Fibroblast of pulmonary artery (primary cell): ENCODE measurements around the gene ZNF860.

Source experiments
- DNase-seq: peaks from one replicate; pipeline ENCODE4 v3.0.0-alpha.2; 2010; ENCODE audit warnings: low read depth
- H3K4me3 ChIP-seq: replicated peaks from 2 replicates; pipeline ENCODE4 v1.5.1; 2011; ENCODE audit warnings: low read depth, mild to moderate bottlenecking, control low read depth, low read length, moderate library complexity
- TF ChIP-seq, protein P1 (sequence below): IDR thresholded peaks from 2 replicates; pipeline ENCODE4 v1.5.1; 2011; ENCODE audit warnings: mild to moderate bottlenecking, control low read depth, low read length, inconsistent platforms; ENCODE audit errors: missing control alignments

The ZNF860 gene

GRCh38 chr3:31952205-31952604, 29.3 kb upstream of the ZNF860 start:
- TF ChIP-seq, protein P1, sequence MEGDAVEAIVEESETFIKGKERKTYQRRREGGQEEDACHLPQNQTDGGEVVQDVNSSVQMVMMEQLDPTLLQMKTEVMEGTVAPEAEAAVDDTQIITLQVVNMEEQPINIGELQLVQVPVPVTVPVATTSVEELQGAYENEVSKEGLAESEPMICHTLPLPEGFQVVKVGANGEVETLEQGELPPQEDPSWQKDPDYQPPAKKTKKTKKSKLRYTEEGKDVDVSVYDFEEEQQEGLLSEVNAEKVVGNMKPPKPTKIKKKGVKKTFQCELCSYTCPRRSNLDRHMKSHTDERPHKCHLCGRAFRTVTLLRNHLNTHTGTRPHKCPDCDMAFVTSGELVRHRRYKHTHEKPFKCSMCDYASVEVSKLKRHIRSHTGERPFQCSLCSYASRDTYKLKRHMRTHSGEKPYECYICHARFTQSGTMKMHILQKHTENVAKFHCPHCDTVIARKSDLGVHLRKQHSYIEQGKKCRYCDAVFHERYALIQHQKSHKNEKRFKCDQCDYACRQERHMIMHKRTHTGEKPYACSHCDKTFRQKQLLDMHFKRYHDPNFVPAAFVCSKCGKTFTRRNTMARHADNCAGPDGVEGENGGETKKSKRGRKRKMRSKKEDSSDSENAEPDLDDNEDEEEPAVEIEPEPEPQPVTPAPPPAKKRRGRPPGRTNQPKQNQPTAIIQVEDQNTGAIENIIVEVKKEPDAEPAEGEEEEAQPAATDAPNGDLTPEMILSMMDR = no peak
- DNase-seq = no peak
- no peak overlapping the region for H3K4me3 ChIP-seq

GRCh38 chr3:31953091-31953490, 28.5 kb upstream of the ZNF860 start:
- H3K4me3 ChIP-seq = no peak overlapping the region
- DNase-seq = no peak
- TF ChIP-seq, protein P1 = no peak

DNA sequence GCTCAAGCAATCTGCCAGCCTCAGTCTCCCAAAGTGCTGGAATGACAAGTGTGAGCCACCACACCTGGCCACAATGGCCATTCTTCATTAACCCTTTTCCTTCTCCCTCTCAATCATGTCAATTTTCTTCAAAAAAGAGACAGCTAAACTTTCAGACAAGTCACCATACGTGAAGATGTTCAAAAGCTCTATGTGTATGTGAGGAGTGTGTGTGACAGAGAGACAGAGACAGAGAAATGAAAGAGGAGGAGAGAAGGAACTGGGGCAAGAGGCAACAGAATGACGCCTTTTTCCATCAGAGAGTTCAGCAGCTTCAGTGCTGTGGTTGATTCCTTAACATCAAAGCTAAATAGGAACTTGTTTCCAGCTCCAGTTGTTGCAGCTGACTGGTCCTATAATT, 27.9 kb upstream of the ZNF860 start:
- H3K4me3 ChIP-seq = no peak overlapping the region
- DNase-seq = no peak
- TF ChIP-seq, protein P1 = no peak

DNA sequence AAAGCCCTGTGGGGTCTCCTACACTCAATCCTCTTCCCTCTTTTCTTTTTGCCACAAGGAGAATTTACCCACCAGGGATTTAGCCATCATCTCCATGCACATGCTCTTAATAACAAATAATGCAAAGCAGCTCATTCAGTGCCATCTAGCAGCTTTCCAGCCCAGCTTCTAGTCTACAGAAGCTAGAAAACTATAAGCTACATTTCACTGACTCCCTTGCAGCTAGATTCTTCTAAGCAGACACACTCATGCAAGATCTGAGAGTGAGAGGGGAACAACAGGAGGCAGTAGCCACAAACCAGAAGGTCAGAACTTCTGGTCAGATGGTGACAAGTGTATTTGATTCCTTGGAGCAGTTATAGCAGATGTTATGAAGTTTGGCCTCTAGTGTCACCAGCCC, 26.0 kb upstream of the ZNF860 start:
- DNase-seq = no peak
- H3K4me3 ChIP-seq = no peak overlapping the region
- TF ChIP-seq, protein P1 = no peak

- no peak overlapping the region for H3K4me3 ChIP-seq
- TF ChIP-seq, protein P1 = no peak
Measured at GRCh38 chr3:31957106-31957505, 24.4 kb upstream of the ZNF860 start.

GRCh38 chr3:31958701-31959152, 22.8 kb upstream of the ZNF860 start:
- no peak for DNase-seq
- TF ChIP-seq, protein P1 = no peak
- no peak overlapping the region for H3K4me3 ChIP-seq

More at GRCh38 chr3:31957106-31957505, 24.4 kb upstream of the ZNF860 start:
- peak; percentile 36 for DNase-seq

DNA sequence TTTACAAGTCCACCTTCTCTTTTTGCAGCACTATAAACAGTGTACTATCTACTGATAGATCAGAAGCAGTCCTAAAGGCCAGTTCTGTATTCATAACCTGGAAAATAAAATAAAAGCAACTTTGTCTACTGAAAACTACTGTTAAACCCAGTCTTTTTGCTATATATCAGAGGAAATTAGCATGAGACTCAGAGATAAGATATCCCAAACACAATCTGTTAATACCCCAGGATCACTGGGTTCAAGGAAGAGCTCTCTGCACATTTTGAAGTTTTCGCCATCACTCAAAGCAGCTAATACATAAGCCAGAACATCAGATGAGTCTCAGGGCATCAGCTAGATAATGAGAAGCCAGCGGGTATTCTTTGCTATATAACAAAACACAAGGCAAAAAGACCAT, 22.3 kb upstream of the ZNF860 start:
- no peak for DNase-seq
- TF ChIP-seq, protein P1 = no peak
- H3K4me3 ChIP-seq = no peak overlapping the region
